Endodermal cell (in vitro differentiated cells): ENCODE measurements around the gene ANKFY1. TPM values are rescaled to one million over a fixed set of nuclear protein-coding genes. Genes with fewer than 3 reads are reported as not detected.

Experiments used
- DNase-seq: peaks from one replicate; pipeline ENCODE4 v3.0.0-alpha.2; 2017
- H3K27ac ChIP-seq: 2 replicates; pipeline ENCODE4 v1.5.1; 2013; ENCODE audit warnings: mild to moderate bottlenecking, low read depth, low read length, moderate library complexity
- H3K27me3 ChIP-seq: 2 replicates; pipeline ENCODE4 v1.6.1; 2013; ENCODE audit warnings: mild to moderate bottlenecking, low read length, moderate library complexity; ENCODE audit not compliant: insufficient read depth, control insufficient read depth, poor library complexity, severe bottlenecking
- H3K36me3 ChIP-seq: 2 replicates; pipeline ENCODE4 v1.7.0; 2013; ENCODE audit warnings: mild to moderate bottlenecking, low read length, moderate library complexity; ENCODE audit not compliant: control insufficient read depth, insufficient read depth
- H3K4me1 ChIP-seq: one replicate; pipeline ENCODE4 v1.7.0; 2013; ENCODE audit warnings: low read length; ENCODE audit not compliant: control insufficient read depth, insufficient read depth
- H3K4me3 ChIP-seq: 2 replicates; pipeline ENCODE4 v1.5.1; 2013; ENCODE audit warnings: mild to moderate bottlenecking, low read length, moderate library complexity
- H3K9ac ChIP-seq: 2 replicates; pipeline ENCODE4 v1.6.1; 2013; ENCODE audit warnings: mild to moderate bottlenecking, low read length, moderate library complexity; ENCODE audit not compliant: poor library complexity, severe bottlenecking; ENCODE audit errors: extremely low read depth
- H3K9me3 ChIP-seq: 2 replicates; pipeline ENCODE4 v1.6.1; 2013; ENCODE audit warnings: mild to moderate bottlenecking, low read length, moderate library complexity; ENCODE audit not compliant: control insufficient read depth
- H3K27ac Mint-ChIP-seq: 2 replicates; pipeline ENCODE4 v1.8.0; 2020; ENCODE audit warnings: mixed read lengths
- H3K27me3 Mint-ChIP-seq: 2 replicates; pipeline ENCODE4 v1.8.0; 2021; ENCODE audit warnings: mild to moderate bottlenecking, mixed read lengths; ENCODE audit not compliant: insufficient read depth
- H3K36me3 Mint-ChIP-seq: 2 replicates; pipeline ENCODE4 v1.8.0; 2020; ENCODE audit warnings: low read depth, mixed read lengths
- H3K4me1 Mint-ChIP-seq: 2 replicates; pipeline ENCODE4 v1.8.0; 2020; ENCODE audit warnings: mixed read lengths
- H3K4me3 Mint-ChIP-seq: 2 replicates; pipeline ENCODE4 v1.8.0; 2020; ENCODE audit warnings: mild to moderate bottlenecking, moderate library complexity, mixed read lengths
- H3K9me3 Mint-ChIP-seq: 2 replicates; pipeline ENCODE4 v1.8.0; 2020; ENCODE audit warnings: mild to moderate bottlenecking, mixed read lengths
- CTCF ChIP-seq: fragments of 200-600 bp; sonication (generic); conservative IDR thresholded peaks from 2 replicates; pipeline ENCODE4 v1.5.0; 2021; ENCODE audit warnings: antibody characterized with exemption, mild to moderate bottlenecking
- WGBS, 2 experiments: methylation state at CpG; one replicate each; pipeline versions ENCODE4 v1.1.5 to v1.1.7; 2013; ENCODE audit warnings: missing lambda C conversion rate in 2 of 2, mixed read lengths in 1 of 2; ENCODE audit not compliant: insufficient coverage in 1 of 2, insufficient read length in 1 of 2; 5-methylcytosine and 5-hydroxymethylcytosine counted together
- total RNA-seq, 2 donors: library from RNA; stranded (reverse); fragmentation: NEBNext Ultra II Directional in 1 of 2; extraction: Animal tissue kit (Norgen Biotek cat#: 25700) in 1 of 2; gene quantifications; 2 replicates in 1 of 2; 3 replicates in 1 of 2; pipeline ENCODE4 v1.2.1, GENCODE V29; 2021

The ANKFY1 gene
- total RNA-seq, 2 donors from 2014 or later: 48.0 to 62.4 TPM

- no peaks in the 10 kb centered on the region for H3K4me1 ChIP-seq
- no peak overlapping the region for H3K27ac ChIP-seq
- Mint-ChIP-seq H3K36me3 (peaks cover 23% of the 10 kb centered on the region), H3K27ac (no peak overlapping the region), H3K4me3 (no peak overlapping the region), H3K4me1 (peaks cover 6% of the 10 kb centered on the region), H3K9me3 (no peaks in the 10 kb centered on the region), H3K27me3 (no peaks in the 10 kb centered on the region)
- no peak overlapping the region for H3K9ac ChIP-seq
- H3K36me3 ChIP-seq: peaks cover 42% of the 10 kb centered on the region
- WGBS, 2 experiments: 91% methylated on average over 6 of the region's 6 CpGs; no CpG with 5 or more reads in 1 of the 2 experiments
- no peaks in the 10 kb centered on the region for H3K27me3 ChIP-seq
- TF ChIP-seq CTCF: no peak
- H3K9me3 ChIP-seq: no peaks in the 10 kb centered on the region
- no peak overlapping the region for H3K4me3 ChIP-seq
- DNase-seq: peak; percentile 53
These were observed 101.5 kb downstream of the ANKFY1 start for GRCh38 chr17:4162321-4162720.

GRCh38 chr17:4161967-4162305, 101.8 kb downstream of the ANKFY1 start:
- peaks cover 20% of the 10 kb centered on the region for H3K36me3 Mint-ChIP-seq
- peak; percentile 58 for DNase-seq
- Histone ChIP-seq H3K4me3 (no peak overlapping the region), H3K4me1 (no peaks in the 10 kb centered on the region), H3K36me3 (peaks cover 38% of the 10 kb centered on the region), H3K9me3 (no peaks in the 10 kb centered on the region), H3K9ac (peak overlapping the region; percentile 36), H3K27ac (no peak overlapping the region), H3K27me3 (no peaks in the 10 kb centered on the region)
- no peaks in the 10 kb centered on the region for H3K9me3 Mint-ChIP-seq
- H3K27me3 Mint-ChIP-seq: no peaks in the 10 kb centered on the region
- no peak for TF ChIP-seq CTCF
- peak overlapping the region; percentile 64 for H3K27ac Mint-ChIP-seq
- H3K4me1 Mint-ChIP-seq: peaks cover 6% of the 10 kb centered on the region
- no peak overlapping the region for H3K4me3 Mint-ChIP-seq
- WGBS, 2 experiments: 94 to 97% methylated on average over 5 to 9 of the region's 9 CpGs

- Histone ChIP-seq H3K27me3 (no peaks in the 10 kb centered on the region), H3K4me1 (no peaks in the 10 kb centered on the region), H3K9ac (peak overlapping the region; percentile 36), H3K9me3 (no peaks in the 10 kb centered on the region), H3K36me3 (peaks cover 32% of the 10 kb centered on the region), H3K4me3 (no peak overlapping the region), H3K27ac (no peak overlapping the region)
- peak; percentile 80 for DNase-seq
- Mint-ChIP-seq H3K36me3 (peaks cover 17% of the 10 kb centered on the region), H3K4me3 (no peak overlapping the region), H3K9me3 (no peaks in the 10 kb centered on the region), H3K27ac (peak overlapping the region; percentile 64), H3K27me3 (no peaks in the 10 kb centered on the region), H3K4me1 (peaks cover 6% of the 10 kb centered on the region)
- no peak for TF ChIP-seq CTCF
- WGBS, 2 experiments: 78 to 81% methylated on average over 5 to 7 of the region's 7 CpGs
These were observed 102.4 kb downstream of the ANKFY1 start for GRCh38 chr17:4161192-4161966.
